Smooth muscle cell (in vitro differentiated cells): ENCODE data around the gene SPG7. TPM values are rescaled to one million over a fixed set of nuclear protein-coding genes. Genes with fewer than 3 reads are reported as not detected.

Experiments
- DNase-seq: peaks from one replicate; lab custom pipeline; 2025; ENCODE audit not compliant: unreplicated experiment; lab: John Stamatoyannopoulos, UW
- H2AFZ ChIP-seq: fragments of 200-600 bp; sonication (generic); 2 replicates; pipeline ENCODE4 v1.6.0; 2016; ENCODE audit warnings: antibody characterized with exemption, low read depth, mild to moderate bottlenecking
- H3F3A ChIP-seq: fragments of 200-600 bp; sonication (generic); 2 replicates; pipeline ENCODE4 v1.6.0; 2017; ENCODE audit warnings: antibody characterized with exemption, low read depth
- H3K27ac ChIP-seq: fragments of 200-600 bp; sonication (generic); 2 replicates; pipeline ENCODE4 v1.5.1; 2016; ENCODE audit warnings: low read depth, mild to moderate bottlenecking
- H3K27me3 ChIP-seq: fragments of 200-600 bp; sonication (generic); 2 replicates; pipeline ENCODE4 v1.6.1; 2016; ENCODE audit warnings: low read depth, mild to moderate bottlenecking
- H3K36me3 ChIP-seq: fragments of 200-600 bp; sonication (generic); 2 replicates; pipeline ENCODE4 v1.5.1; 2016; ENCODE audit warnings: low read depth
- H3K4me1 ChIP-seq: fragments of 200-600 bp; sonication (generic); 2 replicates; pipeline ENCODE4 v1.5.1; 2016; ENCODE audit warnings: low read depth
- H3K4me2 ChIP-seq: fragments of 200-600 bp; sonication (generic); 2 replicates; pipeline ENCODE4 v1.6.0; 2016; ENCODE audit warnings: mild to moderate bottlenecking
- H3K4me3 ChIP-seq: fragments of 200-600 bp; sonication (generic); 2 replicates; pipeline ENCODE4 v1.5.1; 2016; ENCODE audit warnings: mild to moderate bottlenecking
- H3K79me2 ChIP-seq: fragments of 200-600 bp; sonication (generic); 2 replicates; pipeline ENCODE4 v1.6.0; 2016; ENCODE audit warnings: low read depth, mild to moderate bottlenecking
- H3K9ac ChIP-seq: fragments of 200-600 bp; sonication (generic); 2 replicates; pipeline ENCODE4 v1.6.0; 2016; ENCODE audit warnings: low read depth
- H3K9me3 ChIP-seq: fragments of 200-600 bp; sonication (generic); replicated peaks from 2 replicates; pipeline ENCODE4 v1.5.1; 2016; ENCODE audit warnings: low read depth
- H4K20me1 ChIP-seq: fragments of 200-600 bp; sonication (generic); 2 replicates; pipeline ENCODE4 v1.6.0; 2016; ENCODE audit warnings: low read depth
- CTCF ChIP-seq: fragments of 200-600 bp; sonication (generic); IDR thresholded peaks from 2 replicates; pipeline ENCODE4 v1.5.1; 2017; ENCODE audit warnings: borderline replicate concordance, mild to moderate bottlenecking, antibody characterized with exemption; ENCODE audit not compliant: insufficient read depth, poor library complexity, severe bottlenecking
- WGBS: methylation state at CpG from one replicate; pipeline ENCODE4 v1.1.7; 2016; ENCODE audit warnings: low lambda C conversion rate; 5-methylcytosine and 5-hydroxymethylcytosine counted together
- polyA plus RNA-seq: library from polyadenylated mRNA; unstranded; fragments of >200 nt; fragmentation: Nextera tagmentation; extraction: Ambion mirVana; gene quantifications from 2 replicates; pipeline ENCODE4 v1.2.1, GENCODE V29; 2016
- total RNA-seq: library from RNA; depleted of rRNA; stranded (reverse); fragments of >200 nt; gene quantifications from 2 replicates; pipeline ENCODE4 v1.2.3, GENCODE V29; 2014

Gene SPG7
- total and polyA plus RNA-seq, 2 experiments from 2014 or later: 49.3 to 61.4 TPM

- Histone ChIP-seq H3K79me2 (no peaks in the 10 kb centered on the region), H3K4me2 (no peak overlapping the region), H3K9ac (no peak overlapping the region), H3K27ac (no peak overlapping the region), H3K4me1 (no peaks in the 10 kb centered on the region), H3K36me3 (no peaks in the 10 kb centered on the region), H2AFZ (no peak overlapping the region), H3K27me3 (no peaks in the 10 kb centered on the region), H4K20me1 (peaks cover 10% of the 10 kb centered on the region), H3F3A (no peaks in the 10 kb centered on the region), H3K4me3 (no peak overlapping the region), H3K9me3 (no peaks in the 10 kb centered on the region)
- TF ChIP-seq CTCF: no peak
- DNase-seq: no peak
- WGBS: 97% methylated on average over 26 of the region's 26 CpGs
These were observed 37.8 kb downstream of the SPG7 start for GRCh38 chr16:89545831-89546574.

GRCh38 chr16:89546781-89547180 lies 38.6 kb downstream of the SPG7 start:
- no peak overlapping the region for H3K4me3 ChIP-seq
- TF ChIP-seq CTCF: no peak
- no peaks in the 10 kb centered on the region for H3K4me1 ChIP-seq
- no peaks in the 10 kb centered on the region for H3K79me2 ChIP-seq
- no peak overlapping the region for H3K4me2 ChIP-seq
- peaks cover 9% of the 10 kb centered on the region for H4K20me1 ChIP-seq
- no peaks in the 10 kb centered on the region for H3K27me3 ChIP-seq
- H3K36me3 ChIP-seq: no peaks in the 10 kb centered on the region
- WGBS: 92% methylated on average over 17 of the region's 19 CpGs
- H3K9ac ChIP-seq: no peak overlapping the region
- H3K27ac ChIP-seq: no peak overlapping the region
- H2AFZ ChIP-seq: no peak overlapping the region
- H3K9me3 ChIP-seq: no peaks in the 10 kb centered on the region
- no peak for DNase-seq
- no peaks in the 10 kb centered on the region for H3F3A ChIP-seq

- 98% methylated on average over 17 of the region's 17 CpGs for WGBS
- no peak overlapping the region for H3K9ac ChIP-seq
- H2AFZ ChIP-seq: no peak overlapping the region
- H3K4me1 ChIP-seq: no peaks in the 10 kb centered on the region
- no peaks in the 10 kb centered on the region for H3K9me3 ChIP-seq
- no peak for TF ChIP-seq CTCF
- H4K20me1 ChIP-seq: peaks cover 4% of the 10 kb centered on the region
- no peaks in the 10 kb centered on the region for H3K79me2 ChIP-seq
- H3K27ac ChIP-seq: no peak overlapping the region
- H3F3A ChIP-seq: no peaks in the 10 kb centered on the region
- no peaks in the 10 kb centered on the region for H3K36me3 ChIP-seq
- no peaks in the 10 kb centered on the region for H3K27me3 ChIP-seq
- no peak overlapping the region for H3K4me3 ChIP-seq
- no peak overlapping the region for H3K4me2 ChIP-seq
- no peak for DNase-seq
These were observed 39.1 kb downstream of the SPG7 start for GRCh38 chr16:89547291-89547690.

GRCh38 chr16:89547860-89548259 lies 39.7 kb downstream of the SPG7 start:
- Histone ChIP-seq H3K9me3 (no peaks in the 10 kb centered on the region), H3K27ac (no peak overlapping the region), H3K27me3 (no peaks in the 10 kb centered on the region), H3K4me3 (no peak overlapping the region), H3F3A (no peaks in the 10 kb centered on the region), H3K9ac (no peak overlapping the region), H4K20me1 (no peaks in the 10 kb centered on the region), H3K79me2 (no peaks in the 10 kb centered on the region), H3K4me2 (no peak overlapping the region), H2AFZ (no peak overlapping the region), H3K36me3 (no peaks in the 10 kb centered on the region), H3K4me1 (no peaks in the 10 kb centered on the region)
- WGBS: 98% methylated on average over 20 of the region's 20 CpGs
- no peak for TF ChIP-seq CTCF
- DNase-seq: no peak
